Panc1 (cell line): Measurements from ENCODE around the gene PDE1C. TPM values are rescaled to one million over a fixed set of nuclear protein-coding genes. Genes with fewer than 3 reads are reported as not detected.

Source experiments
- ATAC-seq: fragments of 200-7000 bp; cut with Tn5 transposase; 2 replicates; pipeline ENCODE4 v1.9.1; 2020; ENCODE audit warnings: mild to moderate bottlenecking, moderate library complexity
- BruUV-seq: library from RNA; stranded (reverse); fragments of 400-500 nt; replicated peaks from 2 replicates; lab custom pipeline; 2021; lab: Mats Ljungman, UMichigan
- CTCF ChIA-PET: fragments of 300-600 bp; sonication (Branson Sonifier 250); formaldehyde crosslinking; loops from one replicate; lab custom pipeline; 2022; ENCODE audit warnings: antibody characterized with exemption; lab: Charles Lee
- POLR2A ChIA-PET: fragments of 300-600 bp; sonication (Branson Sonifier 250); formaldehyde crosslinking; loops from one replicate; lab custom pipeline; 2022; ENCODE audit warnings: antibody characterized with exemption; lab: Charles Lee
- DNase-seq: peaks from one replicate; pipeline ENCODE4 v3.0.0-alpha.2; 2010; ENCODE audit warnings: low read depth, low spot score
- H3K27ac ChIP-seq: 2 replicates; pipeline ENCODE4 v1.5.1; 2011; ENCODE audit warnings: mild to moderate bottlenecking, low read length, inconsistent platforms
- H3K27me3 ChIP-seq: fragments of 200-500 bp; sonication (Bioruptor generic); 2 replicates; pipeline ENCODE4 v1.6.0; 2014; ENCODE audit warnings: low read length, inconsistent platforms; ENCODE audit not compliant: control insufficient read depth, insufficient read depth
- H3K36me3 ChIP-seq: fragments of 200-500 bp; sonication (Bioruptor generic); 2 replicates; pipeline ENCODE4 v1.5.1; 2014; ENCODE audit warnings: inconsistent platforms, mild to moderate bottlenecking, low read length, moderate library complexity; ENCODE audit not compliant: control insufficient read depth, insufficient read depth
- H3K4me1 ChIP-seq: 2 replicates; pipeline ENCODE4 v1.5.1; 2011; ENCODE audit warnings: inconsistent platforms, mild to moderate bottlenecking, low read length, moderate library complexity; ENCODE audit not compliant: control insufficient read depth, insufficient read depth
- H3K4me3 ChIP-seq, 2 experiments: 2 replicates each; pipeline ENCODE4 v1.5.1; 2011 to 2012; ENCODE audit warnings: low read depth in 2 of 2, low read length in 2 of 2, mild to moderate bottlenecking in 2 of 2, inconsistent platforms in 1 of 2, moderate library complexity in 1 of 2
- H3K9me3 ChIP-seq: fragments of 200-500 bp; sonication (Bioruptor generic); 2 replicates; pipeline ENCODE4 v1.5.1; 2014; ENCODE audit warnings: low read depth, mild to moderate bottlenecking, inconsistent platforms, low read length, moderate library complexity; ENCODE audit not compliant: control insufficient read depth, insufficient read depth
- POLR2AphosphoS5 ChIP-seq: IDR thresholded peaks from 2 replicates; pipeline ENCODE4 v1.6.1; 2012; ENCODE audit warnings: mild to moderate bottlenecking, low read depth, low read length, moderate library complexity
- SIN3A ChIP-seq: IDR thresholded peaks from 2 replicates; pipeline ENCODE4 v1.6.1; 2012; ENCODE audit warnings: low read depth, mild to moderate bottlenecking, low read length, moderate library complexity, borderline replicate concordance; ENCODE audit not compliant: insufficient read depth
- TCF7L2 ChIP-seq: IDR thresholded peaks from 2 replicates; pipeline ENCODE4 v1.6.1; 2011; ENCODE audit warnings: mild to moderate bottlenecking, low read depth, low read length, inconsistent platforms
- in situ Hi-C: cut with HindIII; loops from 2 replicates; pipeline ENCODE4 v1.10.0; 2016; ENCODE audit warnings: low sequenced_read_pairs, low pct_unique_long_range_greater_than_20kb
- intact Hi-C: fragments of 100-400 bp; cut with micrococcal nuclease; formaldehyde crosslinking; loops from one replicate; pipeline ENCODE4 v1.10.0; 2022; ENCODE audit not compliant: unreplicated experiment
- total RNA-seq: library from RNA; stranded (reverse); gene quantifications from one replicate; pipeline ENCODE4 v1.2.1, GENCODE V29; 2021; ENCODE audit not compliant: unreplicated experiment
- TF ChIP-seq, protein P1 (sequence below): fragments of 450-650 bp; IDR thresholded peaks from 2 replicates; pipeline ENCODE4 v1.5.1; 2017; ENCODE audit warnings: mild to moderate bottlenecking
- TF ChIP-seq, protein P2 (sequence below), 2 experiments: IDR thresholded peaks; 2 replicates each; pipeline ENCODE4 v1.6.1; 2011 to 2012; ENCODE audit warnings: low read depth in 2 of 2, control low read depth in 1 of 2, low read length in 1 of 2, mild to moderate bottlenecking in 1 of 2, moderate library complexity in 1 of 2; ENCODE audit not compliant: insufficient read depth in 1 of 2

The PDE1C gene
- total RNA-seq, 1 experiment from 2014 or later = not detected

DNA sequence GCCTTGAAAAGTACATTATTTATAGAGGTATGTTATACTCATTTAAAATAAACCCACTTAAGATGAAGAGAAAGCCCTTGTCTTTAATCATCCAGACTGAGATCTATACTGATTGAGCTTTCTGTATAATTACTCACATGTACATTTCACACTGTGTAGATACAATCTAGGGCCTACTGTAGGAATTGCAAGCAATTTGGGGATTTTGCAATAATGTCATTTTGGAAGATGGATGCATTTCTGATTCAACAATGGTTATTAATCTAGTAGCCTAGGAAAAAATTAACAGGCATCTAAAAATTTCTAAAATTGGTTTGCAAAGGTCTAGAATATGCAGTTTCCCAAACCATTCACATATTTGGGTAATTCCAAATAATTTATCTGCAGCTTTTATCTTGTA is 132.2 kb downstream of the PDE1C start:
- no peaks in the 10 kb centered on the region for H3K9me3 ChIP-seq
- DNase-seq (no peak), ATAC-seq (no peak)
- no TSS peak for BruUV-seq
- H3K36me3 ChIP-seq = no peaks in the 10 kb centered on the region
- H3K27ac ChIP-seq = no peak overlapping the region
- CTCF ChIA-PET = no interaction called here
- intact Hi-C loops (no loop called here), in situ Hi-C loops (no loop called here)
- POLR2A ChIA-PET = no interaction called here
- no peaks in the 10 kb centered on the region for H3K27me3 ChIP-seq
- H3K4me3 ChIP-seq = no peak overlapping the region
- no peaks in the 10 kb centered on the region for H3K4me1 ChIP-seq
- TF ChIP-seq, protein P1, sequence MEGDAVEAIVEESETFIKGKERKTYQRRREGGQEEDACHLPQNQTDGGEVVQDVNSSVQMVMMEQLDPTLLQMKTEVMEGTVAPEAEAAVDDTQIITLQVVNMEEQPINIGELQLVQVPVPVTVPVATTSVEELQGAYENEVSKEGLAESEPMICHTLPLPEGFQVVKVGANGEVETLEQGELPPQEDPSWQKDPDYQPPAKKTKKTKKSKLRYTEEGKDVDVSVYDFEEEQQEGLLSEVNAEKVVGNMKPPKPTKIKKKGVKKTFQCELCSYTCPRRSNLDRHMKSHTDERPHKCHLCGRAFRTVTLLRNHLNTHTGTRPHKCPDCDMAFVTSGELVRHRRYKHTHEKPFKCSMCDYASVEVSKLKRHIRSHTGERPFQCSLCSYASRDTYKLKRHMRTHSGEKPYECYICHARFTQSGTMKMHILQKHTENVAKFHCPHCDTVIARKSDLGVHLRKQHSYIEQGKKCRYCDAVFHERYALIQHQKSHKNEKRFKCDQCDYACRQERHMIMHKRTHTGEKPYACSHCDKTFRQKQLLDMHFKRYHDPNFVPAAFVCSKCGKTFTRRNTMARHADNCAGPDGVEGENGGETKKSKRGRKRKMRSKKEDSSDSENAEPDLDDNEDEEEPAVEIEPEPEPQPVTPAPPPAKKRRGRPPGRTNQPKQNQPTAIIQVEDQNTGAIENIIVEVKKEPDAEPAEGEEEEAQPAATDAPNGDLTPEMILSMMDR = no peak
- TF ChIP-seq SIN3A = no peak

DNA sequence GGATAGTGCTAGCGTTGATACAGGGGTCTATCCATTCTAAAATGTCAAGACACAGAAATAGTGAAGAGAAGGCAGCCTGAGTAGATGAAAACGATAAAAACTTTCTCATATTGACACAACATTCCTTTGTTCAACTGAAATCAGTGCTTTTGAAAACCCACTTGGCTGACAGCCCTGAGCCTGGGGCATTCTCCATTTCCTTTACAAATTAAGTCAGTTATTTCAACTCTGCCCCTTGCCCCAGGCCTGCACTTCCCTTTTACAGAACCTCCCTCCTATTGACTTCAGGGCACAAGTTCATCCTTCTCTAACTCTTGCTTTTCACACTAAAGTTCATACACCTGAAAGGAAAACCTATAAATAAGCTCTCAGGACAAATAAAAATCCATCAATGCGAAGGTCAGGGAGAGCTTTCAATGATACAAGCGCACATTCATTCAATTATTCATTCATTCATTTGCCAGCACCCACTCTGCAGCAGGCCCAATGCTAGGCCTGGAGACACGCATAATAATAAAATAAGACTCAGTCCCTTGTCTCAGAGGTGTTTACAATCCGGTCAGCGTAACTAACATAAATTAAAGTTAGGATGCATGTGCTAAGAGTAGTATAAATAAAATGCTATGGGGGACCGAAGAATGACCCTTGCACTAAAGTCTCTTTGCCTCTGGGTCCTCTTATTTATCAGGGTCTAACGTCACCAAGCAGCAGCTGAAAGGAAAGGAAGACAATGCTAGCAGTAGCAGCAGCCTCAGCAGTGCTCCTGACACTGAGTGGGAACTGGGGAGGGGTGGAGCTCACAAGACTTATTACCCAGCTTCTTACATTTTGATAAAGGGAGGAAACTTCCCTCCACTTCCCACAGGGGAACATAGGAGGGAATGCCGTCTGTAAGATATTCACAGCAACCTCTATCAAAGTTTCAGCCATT is 134.8 kb downstream of the PDE1C start:
- intact Hi-C loops (no loop called here), in situ Hi-C loops (no loop called here)
- BruUV-seq = no TSS peak
- no peak overlapping the region for H3K4me3 ChIP-seq
- no peaks in the 10 kb centered on the region for H3K9me3 ChIP-seq
- no peak for ATAC-seq
- no peak overlapping the region for H3K27ac ChIP-seq
- POLR2A ChIA-PET = no interaction called here
- TF ChIP-seq SIN3A = no peak
- TF ChIP-seq, protein P2, sequence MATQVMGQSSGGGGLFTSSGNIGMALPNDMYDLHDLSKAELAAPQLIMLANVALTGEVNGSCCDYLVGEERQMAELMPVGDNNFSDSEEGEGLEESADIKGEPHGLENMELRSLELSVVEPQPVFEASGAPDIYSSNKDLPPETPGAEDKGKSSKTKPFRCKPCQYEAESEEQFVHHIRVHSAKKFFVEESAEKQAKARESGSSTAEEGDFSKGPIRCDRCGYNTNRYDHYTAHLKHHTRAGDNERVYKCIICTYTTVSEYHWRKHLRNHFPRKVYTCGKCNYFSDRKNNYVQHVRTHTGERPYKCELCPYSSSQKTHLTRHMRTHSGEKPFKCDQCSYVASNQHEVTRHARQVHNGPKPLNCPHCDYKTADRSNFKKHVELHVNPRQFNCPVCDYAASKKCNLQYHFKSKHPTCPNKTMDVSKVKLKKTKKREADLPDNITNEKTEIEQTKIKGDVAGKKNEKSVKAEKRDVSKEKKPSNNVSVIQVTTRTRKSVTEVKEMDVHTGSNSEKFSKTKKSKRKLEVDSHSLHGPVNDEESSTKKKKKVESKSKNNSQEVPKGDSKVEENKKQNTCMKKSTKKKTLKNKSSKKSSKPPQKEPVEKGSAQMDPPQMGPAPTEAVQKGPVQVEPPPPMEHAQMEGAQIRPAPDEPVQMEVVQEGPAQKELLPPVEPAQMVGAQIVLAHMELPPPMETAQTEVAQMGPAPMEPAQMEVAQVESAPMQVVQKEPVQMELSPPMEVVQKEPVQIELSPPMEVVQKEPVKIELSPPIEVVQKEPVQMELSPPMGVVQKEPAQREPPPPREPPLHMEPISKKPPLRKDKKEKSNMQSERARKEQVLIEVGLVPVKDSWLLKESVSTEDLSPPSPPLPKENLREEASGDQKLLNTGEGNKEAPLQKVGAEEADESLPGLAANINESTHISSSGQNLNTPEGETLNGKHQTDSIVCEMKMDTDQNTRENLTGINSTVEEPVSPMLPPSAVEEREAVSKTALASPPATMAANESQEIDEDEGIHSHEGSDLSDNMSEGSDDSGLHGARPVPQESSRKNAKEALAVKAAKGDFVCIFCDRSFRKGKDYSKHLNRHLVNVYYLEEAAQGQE (IDR thresholded peaks at IDR 0.05; ENCODE audit: insufficient read depth in 1 of 2, low read depth in 2 of 2, low read length in 1 of 2) = no peak
- CTCF ChIA-PET = no interaction called here
- H3K27me3 ChIP-seq = no peaks in the 10 kb centered on the region
- no peaks in the 10 kb centered on the region for H3K4me1 ChIP-seq
- H3K36me3 ChIP-seq = no peaks in the 10 kb centered on the region
- no peak for DNase-seq

DNA sequence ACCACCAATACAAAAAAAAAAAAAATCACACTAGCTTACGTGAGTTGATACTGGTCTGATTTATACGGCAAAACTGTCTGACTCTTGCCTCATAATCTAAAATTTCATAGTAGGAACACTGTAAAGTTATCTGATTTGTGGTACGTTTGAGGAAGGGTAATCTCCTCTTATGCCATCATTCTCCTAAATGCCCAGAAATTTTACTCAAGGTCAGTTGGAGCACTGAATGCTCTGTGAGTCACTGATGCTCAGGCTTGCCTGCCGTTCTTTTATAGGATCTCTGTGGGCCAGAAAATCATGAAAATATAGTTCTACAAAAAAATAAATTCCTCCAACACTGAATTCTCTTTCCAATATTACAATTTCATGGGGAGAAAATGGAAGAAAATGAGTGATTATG is 135.7 kb downstream of the PDE1C start:
- BruUV-seq = no TSS peak
- H3K4me1 ChIP-seq = no peaks in the 10 kb centered on the region
- H3K27me3 ChIP-seq = no peaks in the 10 kb centered on the region
- DNase-seq (no peak), ATAC-seq (no peak)
- no peak overlapping the region for H3K4me3 ChIP-seq
- H3K36me3 ChIP-seq = no peaks in the 10 kb centered on the region
- H3K9me3 ChIP-seq = no peaks in the 10 kb centered on the region
- POLR2A ChIA-PET = no interaction called here
- in situ Hi-C loops (no loop called here), intact Hi-C loops (no loop called here)
- no peak overlapping the region for H3K27ac ChIP-seq
- TF ChIP-seq TCF7L2 = no peak
- TF ChIP-seq, protein P1 = no peak
- TF ChIP-seq, protein P2 (IDR thresholded peaks at IDR 0.05; ENCODE audit: insufficient read depth in 1 of 2, low read depth in 2 of 2, low read length in 1 of 2) = no peak
- TF ChIP-seq POLR2AphosphoS5 = no peak
- TF ChIP-seq SIN3A = no peak
- CTCF ChIA-PET = no interaction called here
